IgD-negative memory B cell (primary cell): Measurements from ENCODE around the gene C10orf90. TPM values are rescaled to one million over a fixed set of nuclear protein-coding genes. Genes with fewer than 3 reads are reported as not detected.
A peak's percentile ranks its signal among the peaks of the same experiment; 100 is the strongest.

Source experiments
- H3K27ac Mint-ChIP-seq, 3 donors: one replicate each; pipeline ENCODE4 v1.8.0; 2020 to 2022; ENCODE audit warnings: mild to moderate bottlenecking in 3 of 3, mixed read lengths in 3 of 3, moderate library complexity in 1 of 3
- H3K27me3 Mint-ChIP-seq: one replicate; pipeline ENCODE4 v1.8.0; 2021; ENCODE audit warnings: mixed read lengths
- H3K36me3 Mint-ChIP-seq: one replicate; pipeline ENCODE4 v1.8.0; 2020; ENCODE audit warnings: mild to moderate bottlenecking, mixed read lengths
- H3K4me1 Mint-ChIP-seq, 3 donors: one replicate each; pipeline ENCODE4 v1.8.0; 2020 to 2022; ENCODE audit warnings: mixed read lengths in 3 of 3, mild to moderate bottlenecking in 1 of 3
- H3K4me3 Mint-ChIP-seq, 4 donors: one replicate each; pipeline ENCODE4 v1.8.0; 2020 to 2022; ENCODE audit warnings: mild to moderate bottlenecking in 4 of 4, mixed read lengths in 4 of 4, moderate library complexity in 3 of 4
- H3K9me3 Mint-ChIP-seq, 3 donors: one replicate each; pipeline ENCODE4 v1.8.0; 2020 to 2021; ENCODE audit warnings: mixed read lengths in 3 of 3, mild to moderate bottlenecking in 1 of 3
- polyA plus RNA-seq: library from polyadenylated mRNA; unstranded; fragments of 300-500 nt; fragmentation: Illumina TruSeq; gene quantifications from one replicate; pipeline ENCODE4 v1.2.3, GENCODE V29; 2021

Gene C10orf90
- polyA plus RNA-seq, 1 donor from 2014 or later, result not detected

DNA sequence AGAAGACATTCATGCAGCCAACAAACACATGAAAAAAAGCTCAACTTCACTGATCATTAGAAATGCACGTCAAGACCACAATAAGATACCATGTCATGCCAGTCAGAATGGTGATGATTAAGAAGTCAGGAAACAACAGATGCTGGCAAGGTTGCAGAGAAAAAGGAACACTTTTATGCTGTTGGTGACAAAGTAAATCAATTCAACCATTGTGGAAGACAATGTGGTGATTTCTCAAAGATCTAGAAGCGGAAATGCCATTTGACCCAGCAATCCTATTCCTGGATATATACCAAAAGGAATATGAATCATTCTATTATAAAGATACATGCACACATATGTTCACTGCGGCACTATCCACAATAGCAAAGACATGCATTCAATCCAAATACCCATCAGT lies 77.6 kb downstream of the C10orf90 start:
- Mint-ChIP-seq H3K9me3 (no peaks in the 10 kb centered on the region), H3K36me3 (no peaks in the 10 kb centered on the region), H3K4me3 (no peak overlapping the region), H3K27me3 (no peaks in the 10 kb centered on the region), H3K27ac (no peak overlapping the region), H3K4me1 (no peaks in the 10 kb centered on the region)

DNA sequence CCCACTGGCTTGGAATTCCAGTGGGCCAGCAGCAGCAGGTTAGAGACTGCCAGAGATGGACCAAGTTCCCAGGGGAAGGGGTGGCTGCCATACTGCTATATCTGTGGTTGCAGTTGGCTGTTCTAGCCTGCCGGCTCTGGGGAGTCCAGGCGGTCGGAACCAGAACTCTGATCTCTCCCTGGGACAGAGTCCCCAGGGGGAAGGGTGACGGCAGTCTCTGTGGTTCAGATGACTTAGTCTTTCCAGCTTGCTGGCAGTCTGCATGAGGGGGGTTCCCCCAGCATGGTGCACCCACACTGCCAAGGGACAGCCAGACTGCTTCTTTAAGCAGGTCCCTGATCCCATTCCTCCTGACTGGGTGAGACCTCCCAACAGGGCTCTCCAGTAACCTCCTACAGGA lies 82.5 kb downstream of the C10orf90 start:
- no peaks in the 10 kb centered on the region for H3K27me3 Mint-ChIP-seq
- H3K4me3 Mint-ChIP-seq, result no peak overlapping the region
- H3K27ac Mint-ChIP-seq, result no peak overlapping the region
- peaks cover 0 to 1% (median 0%) of the 10 kb centered on the region in 3 donors for H3K4me1 Mint-ChIP-seq
- H3K9me3 Mint-ChIP-seq, result peaks cover 0 to 4% (median 3%) of the 10 kb centered on the region in 3 donors
- no peaks in the 10 kb centered on the region for H3K36me3 Mint-ChIP-seq

DNA sequence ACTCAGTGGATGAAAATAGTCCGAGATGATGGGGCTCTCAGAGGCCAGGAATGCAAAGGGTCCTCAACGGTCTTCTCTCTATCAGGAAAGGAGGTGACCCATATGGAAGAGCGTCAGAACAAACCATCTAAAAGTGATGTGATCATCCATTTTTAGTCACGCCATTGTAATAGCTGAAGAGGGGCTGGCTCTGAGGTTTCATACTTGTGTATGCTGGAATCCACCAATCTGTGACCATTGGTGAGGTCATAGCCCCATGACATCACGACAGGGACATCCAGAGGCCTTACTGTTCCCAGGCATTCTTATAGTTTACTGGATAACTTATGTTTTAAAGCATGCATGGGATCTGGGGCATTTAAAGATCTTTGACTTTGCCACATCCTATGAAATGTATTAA lies 83.6 kb downstream of the C10orf90 start:
- Mint-ChIP-seq H3K27me3 (peaks cover 1% of the 10 kb centered on the region), H3K36me3 (no peaks in the 10 kb centered on the region), H3K4me1 (peaks cover 0 to 1% (median 0%) of the 10 kb centered on the region in 3 donors), H3K4me3 (no peak overlapping the region), H3K9me3 (peaks cover 0 to 4% (median 3%) of the 10 kb centered on the region in 3 donors), H3K27ac (no peak overlapping the region)

DNA sequence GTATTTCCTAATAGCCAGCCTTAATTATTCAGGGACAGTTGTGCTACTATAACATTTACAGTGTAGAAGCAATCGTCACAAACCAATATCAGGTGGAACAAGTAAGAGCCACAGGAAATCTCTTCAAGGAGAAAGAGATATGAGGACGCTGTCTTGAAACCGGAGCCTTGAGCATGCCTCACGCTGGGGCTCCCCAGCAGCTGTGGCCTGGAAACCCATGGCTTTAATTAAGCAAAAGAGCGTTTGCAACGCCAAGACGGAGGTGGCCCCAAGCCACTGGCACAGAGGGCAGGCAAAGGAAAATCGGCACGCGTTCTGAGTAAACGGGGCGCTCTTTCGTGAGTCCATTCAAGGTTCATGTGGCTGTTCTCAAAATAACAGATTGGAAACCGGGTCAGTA lies 84.4 kb downstream of the C10orf90 start:
- peak overlapping the region in 1 of 3 donors; percentile 32 for H3K27ac Mint-ChIP-seq
- H3K4me3 Mint-ChIP-seq, result no peak overlapping the region
- peaks cover 0 to 1% (median 0%) of the 10 kb centered on the region in 3 donors for H3K4me1 Mint-ChIP-seq
- H3K36me3 Mint-ChIP-seq, result no peaks in the 10 kb centered on the region
- peaks cover 1% of the 10 kb centered on the region for H3K27me3 Mint-ChIP-seq
- peaks cover 0 to 4% (median 3%) of the 10 kb centered on the region in 3 donors for H3K9me3 Mint-ChIP-seq

DNA sequence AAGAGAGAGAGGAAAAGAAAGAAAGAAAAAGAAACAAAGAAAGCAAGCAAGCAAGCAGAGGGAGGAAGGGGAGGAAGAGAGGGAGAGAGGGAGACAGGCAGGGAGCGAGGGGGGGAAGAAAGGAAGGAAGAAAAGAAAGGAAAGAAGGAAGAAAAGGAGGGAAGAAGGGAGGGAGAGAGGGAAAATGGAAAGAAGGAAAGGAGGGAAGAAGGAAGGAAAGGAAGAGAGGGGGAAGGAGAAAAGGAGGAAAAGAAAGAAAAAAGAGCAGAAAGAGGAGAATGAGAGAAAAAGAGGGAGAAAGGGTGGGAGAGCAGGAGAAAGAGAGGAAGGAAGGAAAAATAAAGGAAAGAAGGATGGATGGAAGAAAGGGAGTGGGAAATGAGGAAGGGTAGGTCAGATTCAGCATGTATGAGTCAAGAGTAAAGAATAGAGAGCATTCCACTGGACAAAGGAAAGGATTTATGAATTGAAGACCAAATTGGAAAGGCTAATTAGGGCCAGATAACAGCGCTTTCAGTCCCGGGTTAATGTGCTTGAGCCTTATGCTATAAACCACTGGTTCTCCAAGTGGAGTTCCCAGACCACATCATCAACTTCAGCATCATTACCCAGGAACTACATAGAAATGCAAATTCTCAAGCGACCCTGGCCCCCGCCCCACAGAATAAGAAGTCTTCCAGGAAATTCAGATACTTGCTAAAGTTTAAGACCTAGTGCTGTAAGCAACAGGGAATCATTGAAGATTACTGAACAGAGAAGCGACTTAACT lies 85.1 kb downstream of the C10orf90 start:
- no peak overlapping the region for H3K4me3 Mint-ChIP-seq
- no peak overlapping the region for H3K27ac Mint-ChIP-seq
- H3K4me1 Mint-ChIP-seq, result peaks cover 0 to 1% (median 0%) of the 10 kb centered on the region in 3 donors
- no peaks in the 10 kb centered on the region for H3K36me3 Mint-ChIP-seq
- H3K9me3 Mint-ChIP-seq, result peaks cover 0 to 4% (median 3%) of the 10 kb centered on the region in 3 donors
- H3K27me3 Mint-ChIP-seq, result peaks cover 1% of the 10 kb centered on the region

DNA sequence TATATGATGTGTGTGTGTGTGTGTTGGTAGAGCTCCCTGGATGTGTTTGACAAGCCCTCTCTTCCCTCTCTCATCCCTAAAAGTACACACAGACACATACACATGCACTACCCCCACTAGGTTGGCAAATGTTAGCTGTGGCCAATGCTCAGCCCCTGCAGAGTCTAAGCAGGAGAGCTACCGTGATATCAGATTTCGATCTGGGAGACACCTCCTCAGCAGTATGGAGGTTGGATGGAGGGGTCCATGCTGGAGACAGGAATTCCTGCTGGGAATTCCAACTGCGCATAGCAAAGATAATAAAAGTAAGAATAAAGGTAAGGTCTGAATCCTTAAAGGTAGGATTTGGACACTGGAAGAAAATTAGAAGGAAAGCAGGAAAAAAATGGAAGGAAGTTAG lies 85.7 kb downstream of the C10orf90 start:
- H3K36me3 Mint-ChIP-seq, result no peaks in the 10 kb centered on the region
- peaks cover 0 to 1% (median 0%) of the 10 kb centered on the region in 3 donors for H3K4me1 Mint-ChIP-seq
- peaks cover 0 to 4% (median 3%) of the 10 kb centered on the region in 3 donors for H3K9me3 Mint-ChIP-seq
- no peak overlapping the region for H3K4me3 Mint-ChIP-seq
- H3K27ac Mint-ChIP-seq, result no peak overlapping the region
- H3K27me3 Mint-ChIP-seq, result peaks cover 1% of the 10 kb centered on the region

DNA sequence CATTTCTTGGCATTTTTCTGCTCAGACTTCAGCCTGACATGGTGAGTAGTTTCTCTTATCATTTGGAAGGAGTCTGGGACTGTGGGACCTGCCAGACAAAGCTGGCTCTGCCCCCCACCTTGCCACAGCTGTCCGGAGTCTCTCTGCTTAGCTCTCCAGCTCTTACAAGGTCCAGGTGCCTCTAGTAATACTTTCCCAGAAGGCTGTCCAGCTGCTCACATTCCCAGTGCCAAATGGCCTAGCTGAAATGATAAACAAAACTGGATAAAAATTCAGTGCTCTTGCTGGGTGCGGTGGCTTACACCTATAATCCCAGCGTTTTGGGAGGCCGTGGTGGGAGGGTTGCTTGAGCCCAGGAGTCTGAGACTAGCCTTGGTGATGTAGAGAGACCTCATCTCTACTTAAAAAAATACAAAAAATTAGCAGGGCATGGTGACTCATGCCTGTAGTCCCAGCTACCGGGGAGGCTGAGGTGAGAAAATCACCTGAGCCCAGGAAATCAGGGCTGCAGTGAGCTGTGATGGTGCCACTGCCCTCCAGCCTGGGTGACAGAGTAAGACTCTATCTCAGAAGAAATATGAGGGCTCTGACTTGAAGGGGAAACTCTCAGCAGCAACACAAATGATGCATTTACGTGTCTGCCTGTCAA lies 86.8 kb downstream of the C10orf90 start:
- peaks cover 0 to 4% (median 3%) of the 10 kb centered on the region in 3 donors for H3K9me3 Mint-ChIP-seq

DNA sequence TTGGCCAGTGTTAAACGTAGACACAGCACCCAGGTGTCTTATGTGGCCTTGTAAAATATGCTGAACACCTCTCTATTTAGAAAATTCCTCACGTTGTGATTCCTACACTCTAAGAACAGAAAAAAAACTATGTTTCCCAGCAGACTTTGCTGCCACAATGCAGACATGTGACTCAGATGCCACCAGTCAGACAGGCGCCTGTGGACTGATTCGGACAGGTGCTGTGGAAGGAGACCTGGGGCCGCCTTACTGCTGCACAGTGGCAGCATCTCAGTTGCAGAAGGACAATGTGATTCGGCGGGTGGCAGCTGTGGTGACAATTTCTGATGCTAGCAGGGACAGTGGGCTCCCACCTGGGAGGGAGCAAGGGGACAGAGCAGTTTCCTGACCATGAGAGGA lies 88.8 kb downstream of the C10orf90 start:
- no peak overlapping the region for H3K4me3 Mint-ChIP-seq
- no peak overlapping the region for H3K27ac Mint-ChIP-seq
- no peaks in the 10 kb centered on the region for H3K36me3 Mint-ChIP-seq
- H3K27me3 Mint-ChIP-seq, result peaks cover 1% of the 10 kb centered on the region
- H3K4me1 Mint-ChIP-seq, result peaks cover 0 to 1% (median 0%) of the 10 kb centered on the region in 3 donors
- peaks cover 0 to 4% (median 3%) of the 10 kb centered on the region in 3 donors for H3K9me3 Mint-ChIP-seq

More for the DNA sequence above, 86.8 kb downstream of the C10orf90 start:
- peaks cover 0 to 1% (median 0%) of the 10 kb centered on the region in 3 donors for H3K4me1 Mint-ChIP-seq
- H3K27ac Mint-ChIP-seq, result no peak overlapping the region
- no peaks in the 10 kb centered on the region for H3K36me3 Mint-ChIP-seq
- H3K4me3 Mint-ChIP-seq, result peak overlapping the region in 1 of 4 donors; percentile 36
- H3K27me3 Mint-ChIP-seq, result peaks cover 1% of the 10 kb centered on the region

DNA sequence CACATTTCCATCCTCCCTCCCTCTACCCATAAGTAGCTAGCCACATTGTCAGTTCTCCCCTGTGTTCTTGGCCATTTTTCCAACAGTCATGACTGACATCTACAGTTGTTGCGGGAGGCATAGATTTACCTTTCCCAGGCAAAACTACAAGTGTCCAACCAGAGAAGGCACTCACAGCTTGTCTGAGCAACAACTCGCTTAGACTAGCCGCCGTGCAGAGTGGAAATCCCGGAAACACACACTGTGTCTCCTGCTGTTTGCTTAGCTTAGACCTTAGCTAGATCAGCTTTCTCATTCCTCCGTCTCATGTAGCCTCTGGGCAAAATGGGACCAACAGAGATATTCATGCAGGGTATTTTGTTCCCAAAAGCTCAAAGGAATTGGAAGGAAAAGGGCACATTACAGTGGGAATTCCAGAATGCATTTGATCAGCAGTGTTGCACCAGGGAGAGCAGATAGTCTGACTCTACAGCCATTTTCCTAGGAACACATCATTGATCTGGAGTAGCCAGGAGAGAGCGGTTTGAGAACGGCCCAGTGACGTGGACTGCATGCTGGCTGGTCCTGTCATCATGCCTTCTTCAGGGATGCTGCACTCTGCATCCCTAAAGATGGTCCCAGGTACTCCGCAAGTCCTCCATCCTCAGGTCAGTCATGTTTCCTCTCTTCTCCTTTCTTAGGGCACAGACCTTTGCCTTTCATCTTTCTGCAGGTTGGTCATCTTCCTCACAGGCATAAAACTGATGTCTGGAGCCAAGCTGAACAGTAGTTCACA lies 89.4 kb downstream of the C10orf90 start:
- Mint-ChIP-seq H3K36me3 (no peaks in the 10 kb centered on the region), H3K27ac (no peak overlapping the region), H3K4me1 (peaks cover 0 to 1% (median 0%) of the 10 kb centered on the region in 3 donors), H3K9me3 (peaks cover 0 to 4% (median 3%) of the 10 kb centered on the region in 3 donors), H3K27me3 (peaks cover 1% of the 10 kb centered on the region), H3K4me3 (no peak overlapping the region)

DNA sequence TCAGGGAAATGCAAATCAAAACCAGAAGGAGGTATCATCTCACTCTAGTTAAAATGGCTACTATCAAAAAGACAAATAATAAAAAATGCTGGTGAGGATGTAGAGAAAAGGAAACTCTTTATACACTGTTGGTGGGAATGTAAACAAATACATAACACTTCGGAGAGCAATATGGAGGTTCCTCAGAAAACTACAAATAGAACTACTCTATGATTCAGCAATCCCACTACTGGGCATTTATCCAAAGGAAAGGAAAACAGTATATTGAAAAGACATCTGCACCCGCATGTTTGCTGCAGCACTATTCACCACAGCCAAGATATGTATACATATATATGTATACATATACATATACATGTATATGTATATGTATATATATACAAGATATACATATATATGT lies 94.2 kb downstream of the C10orf90 start:
- Mint-ChIP-seq H3K4me1 (no peaks in the 10 kb centered on the region), H3K27me3 (no peaks in the 10 kb centered on the region), H3K36me3 (no peaks in the 10 kb centered on the region), H3K9me3 (peaks cover 0 to 3% (median 2%) of the 10 kb centered on the region in 3 donors), H3K27ac (no peak overlapping the region), H3K4me3 (no peak overlapping the region)

DNA sequence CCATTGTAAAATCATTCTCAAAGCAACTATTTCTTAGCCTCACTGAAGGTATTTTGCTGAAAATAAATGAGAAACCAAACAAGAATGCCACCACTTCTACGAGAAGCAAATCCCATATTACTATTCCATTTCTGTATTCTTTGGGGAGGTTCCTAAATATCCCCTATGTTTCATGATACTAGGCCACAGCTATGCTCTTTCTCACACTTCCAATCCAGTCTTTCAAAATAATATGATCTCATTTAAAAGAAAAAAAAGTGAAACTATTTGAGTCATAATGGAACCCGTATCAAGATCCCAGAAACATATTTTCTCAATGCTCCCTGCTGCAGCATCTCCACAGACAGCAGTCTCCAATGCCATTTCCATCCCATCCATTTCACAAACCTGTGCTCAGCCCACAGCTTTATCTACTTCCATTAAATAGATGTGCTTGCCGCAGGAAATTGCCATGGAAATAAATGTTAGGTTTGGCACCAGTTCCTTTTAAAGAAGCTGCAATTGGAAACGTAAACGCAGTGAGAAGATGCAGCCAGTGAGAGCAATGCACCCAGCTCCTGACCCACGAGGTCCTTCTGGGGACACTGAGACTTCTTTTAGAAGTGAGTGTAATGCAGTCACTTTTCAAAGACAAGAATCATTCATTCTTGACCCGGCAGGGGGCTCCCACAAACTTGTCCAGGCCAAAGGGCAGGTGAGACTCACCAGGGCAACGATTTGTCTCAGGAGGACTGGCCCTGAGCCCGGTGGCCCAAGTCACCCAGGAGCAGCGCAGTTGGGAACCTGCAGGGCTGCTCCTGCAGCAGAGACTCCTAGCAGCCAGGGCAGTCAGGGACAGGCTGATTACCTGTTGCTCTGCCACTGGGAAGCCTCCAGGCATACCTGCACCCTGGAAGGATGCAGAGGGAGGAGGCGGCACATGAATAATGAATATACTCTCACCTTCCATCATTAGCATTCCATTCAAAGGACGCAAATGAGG lies 99.6 kb downstream of the C10orf90 start:
- peaks cover 0 to 7% (median 3%) of the 10 kb centered on the region in 3 donors for H3K9me3 Mint-ChIP-seq
- H3K27me3 Mint-ChIP-seq, result no peaks in the 10 kb centered on the region
- peaks cover 0 to 2% (median 0%) of the 10 kb centered on the region in 3 donors for H3K4me1 Mint-ChIP-seq
- H3K27ac Mint-ChIP-seq, result no peak overlapping the region
- no peak overlapping the region for H3K4me3 Mint-ChIP-seq
- H3K36me3 Mint-ChIP-seq, result no peaks in the 10 kb centered on the region

DNA sequence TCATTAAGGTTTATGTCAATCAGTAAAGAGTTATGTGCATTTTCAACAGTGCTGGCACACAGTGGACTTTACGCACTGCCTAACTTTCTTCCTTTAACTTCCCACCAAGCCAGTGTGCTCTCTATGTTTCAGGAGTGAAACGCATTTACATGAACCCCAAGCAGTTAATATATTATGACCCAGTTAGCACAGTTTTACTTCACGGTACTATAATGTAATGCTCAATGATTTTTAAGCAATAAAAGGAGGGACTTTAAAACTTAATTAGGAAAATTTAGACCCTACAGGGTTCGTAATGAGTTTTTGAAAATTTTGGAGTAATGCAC lies 100.3 kb downstream of the C10orf90 start:
- H3K4me3 Mint-ChIP-seq, result no peak overlapping the region
- H3K36me3 Mint-ChIP-seq, result no peaks in the 10 kb centered on the region
- H3K4me1 Mint-ChIP-seq, result peaks cover 0 to 2% (median 0%) of the 10 kb centered on the region in 3 donors
- no peak overlapping the region for H3K27ac Mint-ChIP-seq
- no peaks in the 10 kb centered on the region for H3K27me3 Mint-ChIP-seq
- H3K9me3 Mint-ChIP-seq, result peaks cover 0 to 7% (median 3%) of the 10 kb centered on the region in 3 donors

DNA sequence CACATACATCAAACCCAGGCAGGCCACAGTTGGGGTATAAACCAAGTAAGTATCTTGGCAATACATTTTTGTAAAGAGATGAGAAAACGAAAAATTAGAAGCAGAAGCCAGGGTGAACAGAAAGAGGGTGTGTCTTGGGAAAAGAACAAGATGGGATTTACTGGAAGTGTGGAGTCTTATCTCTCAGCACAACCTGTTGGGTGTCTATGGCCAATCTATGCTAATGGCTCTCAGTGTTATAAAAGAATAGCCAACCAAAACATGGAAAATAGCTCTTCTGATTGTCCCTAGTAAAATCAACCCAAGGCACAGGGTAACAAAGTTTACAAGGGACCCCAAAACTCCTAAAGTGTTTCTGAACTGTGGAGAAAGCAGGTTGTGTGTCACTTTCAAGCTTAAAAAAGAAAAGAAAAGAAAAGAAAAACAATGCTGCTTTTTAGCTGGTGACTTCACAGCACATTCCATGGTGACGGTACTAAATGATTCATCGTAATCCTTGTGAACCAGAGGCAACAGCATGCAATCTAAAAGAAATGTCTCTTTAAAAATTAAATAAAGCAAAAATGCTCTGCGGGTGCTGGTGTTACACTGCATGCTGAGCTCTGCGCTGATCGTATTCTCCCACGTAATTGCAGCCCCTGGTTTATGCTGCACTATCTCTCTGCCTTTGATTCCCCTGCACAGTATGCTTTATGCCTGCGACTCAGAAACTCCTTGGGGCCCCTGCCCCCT lies 100.8 kb downstream of the C10orf90 start:
- Mint-ChIP-seq H3K27me3 (no peaks in the 10 kb centered on the region), H3K4me1 (peaks cover 0 to 2% (median 0%) of the 10 kb centered on the region in 3 donors), H3K36me3 (no peaks in the 10 kb centered on the region), H3K27ac (no peak overlapping the region), H3K4me3 (no peak overlapping the region), H3K9me3 (peaks cover 0 to 7% (median 2%) of the 10 kb centered on the region in 3 donors)
